LHCN-M2 (cell line): Measurements from ENCODE around the gene PDE4C. TPM values are rescaled to one million over a fixed set of nuclear protein-coding genes. Genes with fewer than 3 reads are reported as not detected.
"Not testable (repeated sequence)": the region's sequence is repeated elsewhere in the genome, so short reads cannot be mapped to it uniquely, and the experiment has no call there.

Experiments used
- DNase-seq: peaks from one replicate; pipeline ENCODE4 v3.0.0-alpha.2; 2012; ENCODE audit warnings: low read depth
- total RNA-seq: library from RNA; depleted of rRNA; stranded (reverse); fragments of >200 nt; gene quantifications from 2 replicates; pipeline ENCODE4 v1.2.3, GENCODE V29; 2014

Gene PDE4C
- total RNA-seq, 1 experiment from 2014 or later, result 0.17 TPM

- DNase-seq, result peak; percentile 12
These were observed 2.2 kb downstream of the PDE4C start for GRCh38 chr19:18223860-18224524.

- DNase-seq, result no peak
These were observed 4.2 kb downstream of the PDE4C start for GRCh38 chr19:18221815-18222725.

GRCh38 chr19:18220632-18221275 is 5.5 kb downstream of the PDE4C start:
- DNase-seq, result no peak

GRCh38 chr19:18219911-18220631 is 6.2 kb downstream of the PDE4C start:
- DNase-seq, result no peak

- DNase-seq, result no peak
These were observed 7.6 kb downstream of the PDE4C start for GRCh38 chr19:18218600-18218999.

GRCh38 chr19:18218159-18218558 is 8.1 kb downstream of the PDE4C start:
- no peak for DNase-seq

GRCh38 chr19:18216789-18217188 is 9.4 kb downstream of the PDE4C start:
- DNase-seq, result no peak

GRCh38 chr19:18214779-18215433 is 11.3 kb downstream of the PDE4C start:
- DNase-seq, result peak; percentile 55

- DNase-seq, result no peak
These were observed 14.6 kb downstream of the PDE4C start for GRCh38 chr19:18211683-18212082.

GRCh38 chr19:18209912-18210311 is 16.3 kb downstream of the PDE4C start:
- not testable (repeated sequence) for DNase-seq

- DNase-seq, result peak; percentile 86
These were observed 17.9 kb downstream of the PDE4C start for GRCh38 chr19:18208098-18208951.

- DNase-seq, result no peak
These were observed 20.2 kb downstream of the PDE4C start for GRCh38 chr19:18206018-18206417.

GRCh38 chr19:18205200-18205892 is 20.9 kb downstream of the PDE4C start:
- peak; percentile 70 for DNase-seq

GRCh38 chr19:18204394-18205199 is 21.6 kb downstream of the PDE4C start:
- no peak for DNase-seq

GRCh38 chr19:18203863-18204393 is 22.3 kb downstream of the PDE4C start, which contains the start of gene RAB3A:
Gene RAB3A, minus strand, starts transcription at chr19:18204042. Its CDS starts 1,302 bp downstream, at chr19:18202740.
- DNase-seq, result peak; percentile 100

GRCh38 chr19:18203408-18203862 is 22.8 kb downstream of the PDE4C start:
- DNase-seq, result no peak

GRCh38 chr19:18202778-18203407 is 23.3 kb downstream of the PDE4C start:
- peak; percentile 23 for DNase-seq

- no peak for DNase-seq
These were observed 23.9 kb downstream of the PDE4C start for GRCh38 chr19:18202397-18202777.
